Measurements from ENCODE around the gene IPPK.
"Not testable (repeated sequence)": the region's sequence is repeated elsewhere in the genome, so short reads cannot be mapped to it uniquely, and the experiment has no call there.

Gene IPPK

GRCh38 chr9:92589923-92590322, 80.0 kb downstream of the IPPK start:
- DNase-seq, result no peak

- DNase-seq, result no peak
Observed at GRCh38 chr9:92576175-92576574, 93.8 kb downstream of the IPPK start.

GRCh38 chr9:92573612-92574011, 96.3 kb downstream of the IPPK start:
- DNase-seq, result not testable (repeated sequence)

GRCh38 chr9:92571871-92572270, 98.1 kb downstream of the IPPK start:
- not testable (repeated sequence) for DNase-seq

GRCh38 chr9:92564982-92565381, 104.9 kb downstream of the IPPK start:
- no peak for DNase-seq

GRCh38 chr9:92564504-92564903, 105.4 kb downstream of the IPPK start:
- DNase-seq, result no peak

Measured in activated CD4-positive, alpha-beta T cell treated with anti-CD3 and anti-CD28 coated beads, Interleukin-2, amount 50 U/mL, for 48 hours (primary cell).